ENCODE measurements around the gene AMIGO3.

Gene AMIGO3

GRCh38 chr3:49681543-49681942 lies 37.9 kb downstream of the AMIGO3 start:
- TF ChIP-seq ZNF692 (tag by site-specific recombination; IDR thresholded peaks at IDR 0.05) (no peak), KLF1 (tag by site-specific recombination; IDR thresholded peaks at IDR 0.05) (no peak), ZNF776 (tag by site-specific recombination; IDR thresholded peaks at IDR 0.05; ENCODE audit: borderline replicate concordance) (no peak), PRDM1 (tag by site-specific recombination; IDR thresholded peaks at IDR 0.05) (no peak), PRDM10 (tag by site-specific recombination; IDR thresholded peaks at IDR 0.05) (no peak), ZFP37 (tag by site-specific recombination; IDR thresholded peaks at IDR 0.05) (no peak), ZNF221 (tag by site-specific recombination; IDR thresholded peaks at IDR 0.05; ENCODE audit: borderline replicate concordance) (no peak), PBX3 (CRISPR knock-in tag; IDR thresholded peaks at IDR 0.05) (no peak), ZNF350 (tag by site-specific recombination; IDR thresholded peaks at IDR 0.05) (no peak), AEBP2 (tag by site-specific recombination; IDR thresholded peaks at IDR 0.05; ENCODE audit: borderline replicate concordance) (no peak), EGR2 (tag by site-specific recombination; IDR thresholded peaks at IDR 0.05; ENCODE audit: low read depth) (no peak), ZBTB7A (tag by site-specific recombination; IDR thresholded peaks at IDR 0.05; ENCODE audit: low read depth) (no peak), ZNF121 (tag by site-specific recombination; IDR thresholded peaks at IDR 0.05) (no peak), OSR2 (tag by site-specific recombination; IDR thresholded peaks at IDR 0.05) (no peak), ZNF239 (tag by site-specific recombination; IDR thresholded peaks at IDR 0.05) (no peak), ZEB2 (tag by site-specific recombination; IDR thresholded peaks at IDR 0.05) (no peak), ZNF585B (tag by site-specific recombination; IDR thresholded peaks at IDR 0.05) (no peak), MZF1 (tag by site-specific recombination; IDR thresholded peaks at IDR 0.05; ENCODE audit: borderline replicate concordance) (no peak), ZNF488 (tag by site-specific recombination; IDR thresholded peaks at IDR 0.05) (no peak)
- H3K36me3 ChIP-seq (ENCODE audit: control insufficient read depth in 2 of 2, insufficient read depth in 1 of 2, low read length in 2 of 2) = peaks cover 0 to 82% of the 10 kb centered on the region in 2 experiments; a peak in 1 of 3 replicates
- ChIA-PET CTCF (no interaction called here), POLR2A (no interaction called here)
- H3K27ac ChIP-seq (ENCODE audit: extremely low read depth, low read depth, low read length) = no peak overlapping the region
- no peaks in the 10 kb centered on the region for H3K9me3 ChIP-seq (ENCODE audit: control insufficient read depth, insufficient read depth, low read depth, low read length)
- no peak overlapping the region for H3K4me3 ChIP-seq (ENCODE audit: low read depth, low read length)
- H3K4me1 ChIP-seq (ENCODE audit: control insufficient read depth, insufficient read depth, low read length) = no peaks in the 10 kb centered on the region

Measured in HEK293 (cell line).